HEK293T (cell line): ENCODE measurements around the gene ANOS1.

Experiments used
- ARNT ChIP-seq: fragments of 450-650 bp; IDR thresholded peaks from 2 replicates; pipeline ENCODE4 v1.6.1; 2017; ENCODE audit warnings: mild to moderate bottlenecking
- BHLHE40 ChIP-seq: fragments of 450-650 bp; IDR thresholded peaks from 2 replicates; pipeline ENCODE4 v1.6.1; 2016; ENCODE audit warnings: mild to moderate bottlenecking, moderate library complexity, borderline replicate concordance
- ELF4 ChIP-seq: fragments of 450-650 bp; IDR thresholded peaks from 2 replicates; pipeline ENCODE4 v1.6.1; 2017; ENCODE audit warnings: antibody characterized with exemption
- FOXA1 ChIP-seq: fragments of 450-650 bp; IDR thresholded peaks from 2 replicates; pipeline ENCODE4 v1.6.1; 2016; ENCODE audit warnings: mild to moderate bottlenecking
- FOXK2 ChIP-seq: fragments of 450-650 bp; IDR thresholded peaks from 2 replicates; pipeline ENCODE4 v1.6.1; 2016; ENCODE audit warnings: mild to moderate bottlenecking
- HDGF ChIP-seq: fragments of 450-650 bp; IDR thresholded peaks from 2 replicates; pipeline ENCODE4 v1.6.1; 2017; ENCODE audit warnings: antibody characterized with exemption, borderline replicate concordance
- L3MBTL2 ChIP-seq: fragments of 450-650 bp; conservative IDR thresholded peaks from 2 replicates; pipeline ENCODE4 v1.6.1; 2016; ENCODE audit warnings: mild to moderate bottlenecking
- LEF1 ChIP-seq: fragments of 450-650 bp; IDR thresholded peaks from 2 replicates; pipeline ENCODE4 v1.6.1; 2017; ENCODE audit warnings: mild to moderate bottlenecking, borderline replicate concordance
- NFRKB ChIP-seq: fragments of 450-650 bp; IDR thresholded peaks from 2 replicates; pipeline ENCODE4 v1.6.1; 2016; ENCODE audit warnings: mild to moderate bottlenecking, moderate library complexity
- SP1 ChIP-seq: fragments of 450-650 bp; IDR thresholded peaks from 2 replicates; pipeline ENCODE4 v1.6.1; 2017
- SUZ12 ChIP-seq: fragments of 450-650 bp; IDR thresholded peaks from 2 replicates; pipeline ENCODE4 v1.6.1; 2016; ENCODE audit warnings: mild to moderate bottlenecking
- TARDBP ChIP-seq: fragments of 450-650 bp; IDR thresholded peaks from 2 replicates; pipeline ENCODE4 v1.6.1; 2016
- ZNF384 ChIP-seq: fragments of 450-650 bp; IDR thresholded peaks from 2 replicates; pipeline ENCODE4 v1.6.1; 2016
- TF ChIP-seq, protein P1 (sequence below): fragments of 450-650 bp; IDR thresholded peaks from 2 replicates; pipeline ENCODE4 v1.6.1; 2016

DNA sequence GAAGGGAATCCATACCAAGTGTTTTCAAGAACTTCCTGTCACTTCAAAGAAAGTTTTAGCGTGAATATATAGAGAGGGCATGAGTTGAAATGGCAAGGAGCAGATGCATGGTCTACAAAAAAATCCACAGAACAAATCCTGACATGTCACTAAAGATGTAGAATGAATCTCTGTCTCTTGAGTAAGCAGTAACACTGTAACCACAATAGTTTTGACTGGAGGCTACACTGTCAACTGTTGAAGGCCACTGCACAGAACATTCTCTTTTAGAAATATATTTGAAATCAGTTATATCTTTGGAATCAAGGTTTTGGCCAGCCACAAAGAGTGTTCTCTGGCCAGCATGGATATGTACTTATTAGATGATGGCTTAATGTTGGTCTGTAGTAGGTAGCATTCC is 183.5 kb downstream of the ANOS1 start:
- TF ChIP-seq BHLHE40 (no peak), NFRKB (no peak), ZNF384 (no peak), HDGF (no peak), L3MBTL2 (no peak), TARDBP (no peak), ELF4 (no peak), FOXK2 (no peak), SP1 (no peak), FOXA1 (no peak), LEF1 (no peak), SUZ12 (no peak), ARNT (no peak)
- TF ChIP-seq, protein P1, sequence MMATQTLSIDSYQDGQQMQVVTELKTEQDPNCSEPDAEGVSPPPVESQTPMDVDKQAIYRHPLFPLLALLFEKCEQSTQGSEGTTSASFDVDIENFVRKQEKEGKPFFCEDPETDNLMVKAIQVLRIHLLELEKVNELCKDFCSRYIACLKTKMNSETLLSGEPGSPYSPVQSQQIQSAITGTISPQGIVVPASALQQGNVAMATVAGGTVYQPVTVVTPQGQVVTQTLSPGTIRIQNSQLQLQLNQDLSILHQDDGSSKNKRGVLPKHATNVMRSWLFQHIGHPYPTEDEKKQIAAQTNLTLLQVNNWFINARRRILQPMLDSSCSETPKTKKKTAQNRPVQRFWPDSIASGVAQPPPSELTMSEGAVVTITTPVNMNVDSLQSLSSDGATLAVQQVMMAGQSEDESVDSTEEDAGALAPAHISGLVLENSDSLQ, result no peak
